Mucosa of rectum (tissue), 2 donors: ENCODE results near the gene EEA1.
"Not testable (repeated sequence)": the region's sequence is repeated elsewhere in the genome, so short reads cannot be mapped to it uniquely, and the experiment has no call there.

Experiments used
- H3K27ac ChIP-seq, 2 donors: one replicate each; pipeline ENCODE4 v1.7.0; 2013; ENCODE audit warnings: inconsistent platforms in 2 of 2, low read depth in 2 of 2, low read length in 2 of 2
- H3K27me3 ChIP-seq, 2 donors: one replicate each; pipeline ENCODE4 v1.7.0; 2013; ENCODE audit warnings: low read length in 2 of 2; ENCODE audit not compliant: control insufficient read depth in 2 of 2, insufficient read depth in 2 of 2
- H3K36me3 ChIP-seq, 2 donors: one replicate each; pipeline ENCODE4 v1.7.0; 2013; ENCODE audit warnings: low read length in 2 of 2; ENCODE audit not compliant: control insufficient read depth in 2 of 2, insufficient read depth in 2 of 2
- H3K4me1 ChIP-seq, 2 donors: one replicate each; pipeline ENCODE4 v1.7.0; 2013; ENCODE audit warnings: low read length in 2 of 2, mild to moderate bottlenecking in 1 of 2; ENCODE audit not compliant: control insufficient read depth in 2 of 2, insufficient read depth in 2 of 2
- H3K4me3 ChIP-seq, 2 donors: one replicate each; pipeline ENCODE4 v1.7.0; 2013; ENCODE audit warnings: low read length in 2 of 2
- H3K9ac ChIP-seq, 2 donors: one replicate each; pipeline ENCODE4 v1.7.0; 2013; ENCODE audit warnings: low read length in 2 of 2, low read depth in 1 of 2, mild to moderate bottlenecking in 1 of 2
- H3K9me3 ChIP-seq, 2 donors: one replicate each; pipeline ENCODE4 v1.7.0; 2013; ENCODE audit warnings: low read length in 2 of 2; ENCODE audit not compliant: control insufficient read depth in 2 of 2
- donor health status: healthy.
- donor health status: Normal muscosa, but diverticular disease.

The EEA1 gene

GRCh38 chr12:92928962-92929915 is at the start of gene EEA1:
Gene EEA1 (minus strand): TSS chr12:92929295. CDS start chr12:92929066, 229 bp downstream.
- no peaks in the 10 kb centered on the region for H3K36me3 ChIP-seq
- H3K4me1 ChIP-seq: peaks cover 12 to 14% of the 10 kb centered on the region in 2 donors
- no peaks in the 10 kb centered on the region for H3K27me3 ChIP-seq
- H3K9ac ChIP-seq: peak within 1 kb of the TSS; percentile 93 to 99
- peak within 1 kb of the TSS; percentile 91 to 95 for H3K4me3 ChIP-seq
- no peaks in the 10 kb centered on the region for H3K9me3 ChIP-seq
- peak within 1 kb of the TSS; percentile 94 to 97 for H3K27ac ChIP-seq

DNA sequence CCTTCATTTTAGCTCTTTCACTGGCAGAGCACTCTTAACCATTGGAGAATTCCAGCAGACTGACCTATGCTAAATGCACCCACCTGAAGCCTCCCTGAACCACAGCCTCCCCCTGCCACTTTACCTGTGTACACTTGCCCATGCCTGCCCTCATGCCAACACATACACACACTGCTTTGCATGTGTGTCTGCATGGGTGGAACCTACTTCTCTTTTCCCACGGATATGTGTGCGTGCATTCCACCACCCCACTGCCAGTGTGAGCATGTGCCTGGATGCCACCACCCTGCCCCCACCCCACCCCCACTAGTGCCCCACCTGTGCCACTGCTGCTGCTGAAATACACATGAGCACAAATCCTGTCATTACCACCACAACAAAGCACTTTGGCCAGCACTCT is 49.5 kb upstream of the EEA1 start:
- Histone ChIP-seq H3K27ac (no peak overlapping the region), H3K36me3 (no peaks in the 10 kb centered on the region), H3K9me3 (no peaks in the 10 kb centered on the region), H3K4me1 (no peaks in the 10 kb centered on the region), H3K9ac (no peak overlapping the region), H3K4me3 (no peak overlapping the region), H3K27me3 (no peaks in the 10 kb centered on the region)

GRCh38 chr12:92977326-92977725 is 48.2 kb upstream of the EEA1 start:
- no peak overlapping the region for H3K27ac ChIP-seq
- H3K9ac ChIP-seq: no peak overlapping the region
- no peaks in the 10 kb centered on the region for H3K36me3 ChIP-seq
- H3K27me3 ChIP-seq: no peaks in the 10 kb centered on the region
- H3K4me3 ChIP-seq: no peak overlapping the region
- no peaks in the 10 kb centered on the region for H3K4me1 ChIP-seq
- H3K9me3 ChIP-seq: no peaks in the 10 kb centered on the region

GRCh38 chr12:92974759-92975158 is 45.7 kb upstream of the EEA1 start:
- Histone ChIP-seq H3K27me3 (no peaks in the 10 kb centered on the region), H3K4me1 (no peaks in the 10 kb centered on the region), H3K4me3 (no peak overlapping the region), H3K9me3 (no peaks in the 10 kb centered on the region), H3K27ac (no peak overlapping the region), H3K9ac (no peak overlapping the region), H3K36me3 (no peaks in the 10 kb centered on the region)

- Histone ChIP-seq H3K27ac (no peak overlapping the region), H3K36me3 (no peaks in the 10 kb centered on the region), H3K9ac (no peak overlapping the region), H3K4me3 (no peak overlapping the region), H3K9me3 (no peaks in the 10 kb centered on the region), H3K4me1 (no peaks in the 10 kb centered on the region), H3K27me3 (no peaks in the 10 kb centered on the region)
Observed at GRCh38 chr12:92973614-92974013, 44.5 kb upstream of the EEA1 start.

DNA sequence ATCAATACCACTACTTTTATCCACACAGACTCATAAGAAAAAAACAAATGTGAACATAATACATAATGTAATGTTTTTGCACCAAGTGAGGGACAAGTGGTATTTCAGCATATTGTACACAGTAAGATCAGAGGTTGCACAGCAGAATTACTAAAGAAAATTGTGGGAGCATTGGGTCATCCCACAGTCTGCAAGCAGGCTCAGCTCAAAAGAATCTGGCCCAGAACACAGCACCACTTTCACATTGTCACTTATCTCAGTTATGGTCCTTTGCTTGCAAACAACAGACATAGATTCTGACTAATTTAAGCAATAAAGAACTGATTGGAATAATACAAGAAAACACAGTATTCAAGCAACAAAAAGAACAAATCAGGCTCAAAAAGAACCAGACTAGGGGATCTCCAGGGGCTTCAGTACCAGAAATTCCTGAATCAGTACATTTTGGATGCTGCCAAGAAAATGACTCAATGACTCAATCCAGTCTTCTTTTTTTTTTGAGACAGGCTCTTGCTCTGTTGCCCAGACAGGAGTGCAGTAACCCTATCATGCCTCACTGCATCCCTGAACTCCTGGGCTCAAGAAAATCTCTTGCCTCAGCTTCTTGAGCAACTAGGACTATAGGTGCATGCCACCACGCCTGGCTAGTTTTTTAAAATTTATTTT is 42.9 kb upstream of the EEA1 start:
- H3K4me1 ChIP-seq: no peaks in the 10 kb centered on the region
- H3K27me3 ChIP-seq: no peaks in the 10 kb centered on the region
- no peaks in the 10 kb centered on the region for H3K36me3 ChIP-seq
- H3K4me3 ChIP-seq: no peak overlapping the region
- no peaks in the 10 kb centered on the region for H3K9me3 ChIP-seq
- no peak overlapping the region for H3K9ac ChIP-seq
- no peak overlapping the region for H3K27ac ChIP-seq

DNA sequence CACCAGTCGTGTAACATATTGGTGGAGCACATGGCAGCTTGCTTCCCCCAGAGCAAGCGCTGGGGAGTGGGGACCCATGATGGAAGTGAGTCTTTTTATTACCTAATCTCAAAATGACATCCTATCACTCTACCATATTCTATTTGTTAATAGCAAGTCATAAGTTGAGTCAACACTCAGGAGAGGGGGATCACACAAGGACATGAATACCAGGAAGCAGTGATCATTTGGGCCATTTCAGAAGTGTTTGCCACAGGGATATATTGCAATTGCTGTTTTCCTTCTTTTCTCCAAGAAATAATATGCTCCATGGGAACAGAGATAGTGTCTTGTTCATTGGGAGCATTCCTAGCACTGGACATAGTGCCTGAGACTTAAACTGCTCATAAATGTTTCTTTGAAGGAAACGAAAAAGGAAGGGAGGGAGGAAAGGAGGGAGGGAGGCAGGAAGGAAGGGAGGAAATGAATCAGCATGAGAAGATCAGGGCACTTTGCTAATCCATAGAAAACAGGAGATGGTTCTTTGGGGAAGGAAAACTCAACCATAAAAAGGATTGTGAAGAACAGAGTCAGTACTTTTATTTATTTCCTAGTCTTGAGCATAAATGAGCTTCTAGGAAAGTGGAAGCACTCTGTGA is 39.2 kb upstream of the EEA1 start:
- no peak overlapping the region for H3K4me3 ChIP-seq
- H3K36me3 ChIP-seq: no peaks in the 10 kb centered on the region
- no peak overlapping the region for H3K9ac ChIP-seq
- no peaks in the 10 kb centered on the region for H3K4me1 ChIP-seq
- no peaks in the 10 kb centered on the region for H3K9me3 ChIP-seq
- no peak overlapping the region for H3K27ac ChIP-seq
- no peaks in the 10 kb centered on the region for H3K27me3 ChIP-seq

- H3K27ac ChIP-seq, H3K4me1 ChIP-seq, H3K27me3 ChIP-seq, H3K9me3 ChIP-seq, H3K9ac ChIP-seq, H3K4me3 ChIP-seq, H3K36me3 ChIP-seq: not testable (repeated sequence)
Observed at GRCh38 chr12:92964378-92964777, 35.3 kb upstream of the EEA1 start.

- Histone ChIP-seq H3K36me3 (no peaks in the 10 kb centered on the region), H3K9me3 (no peaks in the 10 kb centered on the region), H3K9ac (no peak overlapping the region), H3K4me1 (no peaks in the 10 kb centered on the region), H3K27ac (no peak overlapping the region), H3K4me3 (no peak overlapping the region), H3K27me3 (no peaks in the 10 kb centered on the region)
Observed at GRCh38 chr12:92961949-92962348, 32.9 kb upstream of the EEA1 start.
